Measurements from ENCODE around the gene SLC66A3.

Gene SLC66A3

DNA sequence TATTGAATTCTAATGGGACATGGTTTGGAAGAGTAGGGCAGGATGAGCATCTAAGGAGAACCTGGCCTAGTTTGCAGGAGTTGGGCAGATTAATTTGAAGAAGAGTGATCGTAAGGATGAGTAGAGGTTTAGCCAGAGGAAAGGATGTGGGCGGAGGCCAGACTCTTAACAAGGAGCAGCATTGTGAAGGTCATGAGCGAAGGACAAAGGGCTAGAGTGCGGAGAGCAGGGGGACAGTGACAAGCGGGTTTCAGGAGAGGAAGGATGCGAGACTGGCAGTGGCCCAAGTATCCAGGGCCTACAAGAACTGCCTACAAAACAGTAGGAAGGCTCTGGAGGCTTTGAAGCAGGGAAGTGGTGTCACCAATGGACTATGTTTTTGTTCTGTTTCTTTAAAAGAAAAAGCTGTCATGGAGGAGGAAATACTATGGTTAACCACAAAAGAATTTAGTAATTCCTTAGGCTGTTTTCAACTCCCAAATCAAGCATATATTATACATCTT is 20.1 kb downstream of the SLC66A3 start:
- Histone ChIP-seq H3K79me2 (ENCODE audit: insufficient read depth, low read length) (no peaks in the 10 kb centered on the region), H3K4me3 (ENCODE audit: low read depth in 1 of 2, low read length in 2 of 2) (no peak overlapping the region), H3K9me3 (ENCODE audit: insufficient read depth, low read length, severe bottlenecking) (no peaks in the 10 kb centered on the region), H3K4me1 (ENCODE audit: insufficient read depth, low read length) (peaks cover 22% of the 10 kb centered on the region), H3K4me2 (ENCODE audit: insufficient read depth, low read length) (peak overlapping the region; percentile 8; the same call in 1 of the 2 replicates), H3K9ac (ENCODE audit: low read depth, low read length) (no peak overlapping the region), H3K27me3 (ENCODE audit: insufficient read depth, low read length, poor library complexity) (no peaks in the 10 kb centered on the region), H2AFZ (ENCODE audit: low read depth, low read length) (no peak overlapping the region), H3K27ac (ENCODE audit: low read length) (peak overlapping the region; percentile 58), H4K20me1 (ENCODE audit: insufficient read depth, low read length) (no peaks in the 10 kb centered on the region), H3K36me3 (ENCODE audit: insufficient read depth, low read length) (0 out of 2 replicates have a peak, but pooled peaks cover 4% of the 10 kb centered on the region)
- ATAC-seq (ENCODE audit: insufficient read depth, low read depth) (peak; percentile 87), DNase-seq (peak; percentile 30)
- TF ChIP-seq, protein P1, sequence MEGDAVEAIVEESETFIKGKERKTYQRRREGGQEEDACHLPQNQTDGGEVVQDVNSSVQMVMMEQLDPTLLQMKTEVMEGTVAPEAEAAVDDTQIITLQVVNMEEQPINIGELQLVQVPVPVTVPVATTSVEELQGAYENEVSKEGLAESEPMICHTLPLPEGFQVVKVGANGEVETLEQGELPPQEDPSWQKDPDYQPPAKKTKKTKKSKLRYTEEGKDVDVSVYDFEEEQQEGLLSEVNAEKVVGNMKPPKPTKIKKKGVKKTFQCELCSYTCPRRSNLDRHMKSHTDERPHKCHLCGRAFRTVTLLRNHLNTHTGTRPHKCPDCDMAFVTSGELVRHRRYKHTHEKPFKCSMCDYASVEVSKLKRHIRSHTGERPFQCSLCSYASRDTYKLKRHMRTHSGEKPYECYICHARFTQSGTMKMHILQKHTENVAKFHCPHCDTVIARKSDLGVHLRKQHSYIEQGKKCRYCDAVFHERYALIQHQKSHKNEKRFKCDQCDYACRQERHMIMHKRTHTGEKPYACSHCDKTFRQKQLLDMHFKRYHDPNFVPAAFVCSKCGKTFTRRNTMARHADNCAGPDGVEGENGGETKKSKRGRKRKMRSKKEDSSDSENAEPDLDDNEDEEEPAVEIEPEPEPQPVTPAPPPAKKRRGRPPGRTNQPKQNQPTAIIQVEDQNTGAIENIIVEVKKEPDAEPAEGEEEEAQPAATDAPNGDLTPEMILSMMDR (IDR thresholded peaks at IDR 0.05; ENCODE audit: borderline replicate concordance, extremely low read depth, low read length, poor library complexity, severe bottlenecking), result no peak
- no peak for TF ChIP-seq EZH2 (IDR thresholded peaks at IDR 0.05; ENCODE audit: borderline replicate concordance, low read depth, low read length, severe bottlenecking)

DNA sequence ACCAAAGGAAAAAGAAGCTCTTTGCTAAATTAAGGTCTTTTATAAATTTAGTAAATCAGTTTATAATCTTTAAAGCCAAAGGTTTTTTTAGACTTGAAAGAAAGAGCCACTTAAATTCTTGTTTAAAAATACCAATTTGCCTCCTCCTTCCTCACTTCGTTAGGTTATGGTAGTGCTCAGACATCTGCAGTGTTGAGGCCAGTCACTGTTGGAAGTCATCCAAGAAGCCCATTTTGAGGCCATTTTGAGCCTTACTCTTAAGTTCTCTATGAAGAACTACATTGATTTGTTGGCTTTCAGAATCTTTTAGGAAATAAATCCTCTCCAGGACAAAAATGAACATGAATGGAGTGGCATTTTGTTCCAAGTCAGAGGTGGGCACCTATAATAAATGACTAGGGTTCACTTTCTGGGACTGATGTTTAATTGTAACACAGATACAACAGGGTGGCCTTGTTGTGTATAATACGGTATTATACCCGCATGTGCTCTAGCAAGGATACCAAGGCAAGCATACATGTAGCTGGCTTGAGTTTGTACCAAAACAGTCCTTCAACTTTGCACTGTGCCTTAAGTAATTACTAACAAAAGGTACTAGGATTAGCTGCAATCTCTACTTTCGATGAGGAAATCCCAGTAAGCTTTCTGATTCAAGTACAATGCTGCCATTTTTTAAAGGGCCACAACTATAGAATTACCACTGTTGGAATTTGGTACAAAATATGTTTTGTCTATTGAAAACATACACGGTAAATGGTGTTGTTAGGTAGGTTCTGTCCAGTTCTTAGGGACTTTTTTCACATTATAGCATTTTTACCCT is 22.8 kb downstream of the SLC66A3 start:
- no peak overlapping the region for H2AFZ ChIP-seq (ENCODE audit: low read depth, low read length)
- no peak for DNase-seq
- H3K36me3 ChIP-seq (ENCODE audit: insufficient read depth, low read length), result peaks cover 12% of the 10 kb centered on the region
- H3K9ac ChIP-seq (ENCODE audit: low read depth, low read length), result no peak overlapping the region
- TF ChIP-seq, protein P1 (IDR thresholded peaks at IDR 0.05; ENCODE audit: borderline replicate concordance, extremely low read depth, low read length, poor library complexity, severe bottlenecking), result no peak
- no peak for TF ChIP-seq EZH2 (IDR thresholded peaks at IDR 0.05; ENCODE audit: borderline replicate concordance, low read depth, low read length, severe bottlenecking)
- H4K20me1 ChIP-seq (ENCODE audit: insufficient read depth, low read length), result no peaks in the 10 kb centered on the region
- peaks cover 22% of the 10 kb centered on the region for H3K4me1 ChIP-seq (ENCODE audit: insufficient read depth, low read length)
- H3K27ac ChIP-seq (ENCODE audit: low read length), result no peak overlapping the region
- no peak overlapping the region for H3K4me3 ChIP-seq (ENCODE audit: low read depth in 1 of 2, low read length in 2 of 2)
- no peaks in the 10 kb centered on the region for H3K9me3 ChIP-seq (ENCODE audit: insufficient read depth, low read length, severe bottlenecking)
- no peak overlapping the region for H3K4me2 ChIP-seq (ENCODE audit: insufficient read depth, low read length)
- no peaks in the 10 kb centered on the region for H3K27me3 ChIP-seq (ENCODE audit: insufficient read depth, low read length, poor library complexity)
- H3K79me2 ChIP-seq (ENCODE audit: insufficient read depth, low read length), result no peaks in the 10 kb centered on the region
- no peak for ATAC-seq (ENCODE audit: insufficient read depth, low read depth)

DNA sequence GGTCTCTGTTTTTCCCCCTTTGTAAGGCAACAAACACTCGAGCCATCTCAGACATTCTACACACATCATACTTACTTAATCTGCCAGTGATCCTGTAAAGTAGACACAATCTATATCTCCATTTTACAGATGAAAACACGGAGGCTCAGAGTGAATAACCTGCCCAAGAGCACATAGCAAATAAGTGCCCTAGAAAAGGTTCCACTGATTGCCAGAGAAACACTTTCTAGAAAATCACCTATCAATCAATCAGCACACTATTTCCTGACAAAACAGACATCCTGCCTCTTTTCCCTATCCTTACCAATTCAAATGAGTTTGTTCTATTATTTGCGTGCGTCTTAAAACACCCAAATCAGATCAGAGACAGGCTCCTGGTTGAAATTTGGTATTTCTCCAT is 23.9 kb downstream of the SLC66A3 start:
- H3K36me3 ChIP-seq (ENCODE audit: insufficient read depth, low read length), result peaks cover 21% of the 10 kb centered on the region
- H3K27me3 ChIP-seq (ENCODE audit: insufficient read depth, low read length, poor library complexity), result no peaks in the 10 kb centered on the region
- no peaks in the 10 kb centered on the region for H4K20me1 ChIP-seq (ENCODE audit: insufficient read depth, low read length)
- DNase-seq (no peak), ATAC-seq (ENCODE audit: insufficient read depth, low read depth) (no peak)
- no peak overlapping the region for H3K27ac ChIP-seq (ENCODE audit: low read length)
- H3K4me3 ChIP-seq (ENCODE audit: low read depth in 1 of 2, low read length in 2 of 2), result no peak overlapping the region
- H3K4me2 ChIP-seq (ENCODE audit: insufficient read depth, low read length), result no peak overlapping the region
- H3K9ac ChIP-seq (ENCODE audit: low read depth, low read length), result no peak overlapping the region
- H3K4me1 ChIP-seq (ENCODE audit: insufficient read depth, low read length), result peaks cover 22% of the 10 kb centered on the region
- H2AFZ ChIP-seq (ENCODE audit: low read depth, low read length), result no peak overlapping the region
- TF ChIP-seq, protein P1 (IDR thresholded peaks at IDR 0.05; ENCODE audit: borderline replicate concordance, extremely low read depth, low read length, poor library complexity, severe bottlenecking), result no peak
- TF ChIP-seq EZH2 (IDR thresholded peaks at IDR 0.05; ENCODE audit: borderline replicate concordance, low read depth, low read length, severe bottlenecking), result no peak
- no peaks in the 10 kb centered on the region for H3K9me3 ChIP-seq (ENCODE audit: insufficient read depth, low read length, severe bottlenecking)
- H3K79me2 ChIP-seq (ENCODE audit: insufficient read depth, low read length), result no peaks in the 10 kb centered on the region
